HG02763 (cell line): Measurements from ENCODE around the gene CYP4F2.
"Not testable (repeated sequence)": the region's sequence is repeated elsewhere in the genome, so short reads cannot be mapped to it uniquely, and the experiment has no call there.

ENCODE experiments used
- ATAC-seq: cut with Tn5 transposase; IDR thresholded peaks from one replicate; pipeline ENCODE4 v1.9.1; 2021; ENCODE audit warnings: mild to moderate bottlenecking, moderate library complexity; ENCODE audit not compliant: unreplicated experiment

Gene CYP4F2

DNA sequence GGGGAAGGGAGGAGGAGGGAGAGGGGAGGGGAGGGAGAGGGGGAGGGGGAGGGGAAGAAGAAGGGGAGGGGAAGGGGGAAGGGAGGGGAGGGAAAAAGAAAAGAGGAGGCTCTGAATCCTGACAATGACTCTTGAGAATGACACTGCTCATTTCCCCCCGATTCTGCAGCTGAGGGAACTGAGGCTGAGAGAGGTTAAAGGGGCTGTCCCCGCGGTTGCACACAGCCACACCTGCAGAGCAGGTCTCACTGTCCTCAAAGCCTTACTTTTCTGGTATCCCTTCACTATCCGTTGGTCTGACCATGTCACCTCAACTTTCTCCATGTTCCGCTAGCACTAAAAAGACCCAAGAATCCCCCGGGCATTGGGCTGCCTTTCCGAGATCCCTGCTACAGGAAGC is 35.4 kb downstream of the CYP4F2 start:
- no peak for ATAC-seq

DNA sequence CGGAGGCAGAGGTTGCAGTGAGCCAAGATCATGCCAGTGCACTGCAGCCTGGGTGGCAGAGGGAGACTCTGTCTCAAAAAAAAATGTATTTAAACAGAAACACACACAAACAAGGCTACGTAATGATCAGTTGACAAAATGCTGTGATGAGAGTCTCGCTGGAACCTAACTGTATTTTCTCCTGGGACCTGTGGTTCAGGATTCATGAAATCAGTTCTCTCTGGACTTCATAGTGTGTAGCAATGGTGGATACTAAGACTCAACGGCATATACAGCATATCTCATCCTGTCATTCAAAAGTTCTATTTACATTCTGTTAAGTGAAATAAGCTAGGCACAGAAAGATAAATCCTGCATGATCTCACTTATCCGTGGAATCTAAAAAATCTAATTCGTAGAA is 37.4 kb downstream of the CYP4F2 start:
- ATAC-seq, result no peak

DNA sequence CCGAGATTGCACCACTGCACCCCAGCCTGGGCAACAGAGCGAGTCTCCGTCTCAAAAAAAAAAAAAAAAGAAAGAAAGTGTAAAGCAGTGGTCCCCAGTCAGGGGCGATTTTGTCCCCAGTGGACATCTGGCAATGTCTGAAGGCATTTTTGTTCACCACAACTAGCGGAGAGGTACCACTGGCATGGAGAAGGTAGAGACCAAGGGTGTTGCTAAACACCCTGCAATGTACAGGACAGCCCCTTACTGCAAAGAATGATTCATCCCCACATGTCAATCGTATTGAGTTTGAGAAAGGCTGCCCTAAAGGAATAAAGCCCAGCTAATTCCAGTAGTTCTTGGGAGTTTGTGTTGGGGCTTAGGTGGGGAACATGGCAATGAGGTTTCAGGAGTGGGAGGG is 38.7 kb downstream of the CYP4F2 start:
- no peak for ATAC-seq

DNA sequence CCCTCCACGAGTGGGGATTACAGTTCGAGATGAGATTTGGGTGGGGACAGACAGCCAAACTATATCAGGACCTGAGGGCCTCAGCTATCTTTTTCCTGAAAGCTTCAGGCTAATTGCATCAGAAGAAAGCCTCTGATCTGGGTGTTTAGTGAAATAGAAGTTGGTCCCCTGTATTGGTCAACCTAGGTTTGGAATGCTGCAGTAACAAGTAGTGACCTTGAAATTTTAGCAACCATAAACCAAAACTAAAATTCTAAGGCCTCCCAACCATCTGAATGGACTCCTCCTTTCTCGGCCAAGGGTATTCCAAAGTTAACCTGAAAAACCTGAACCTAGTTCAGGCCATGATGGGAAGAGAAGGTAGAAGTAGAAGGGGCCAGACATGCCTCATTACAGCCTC is 47.5 kb downstream of the CYP4F2 start:
- ATAC-seq, result no peak

GRCh38 chr19:15846923-15847322 is 51.0 kb downstream of the CYP4F2 start:
- no peak for ATAC-seq

GRCh38 chr19:15843894-15844222 is 54.0 kb downstream of the CYP4F2 start:
- not testable (repeated sequence) for ATAC-seq

GRCh38 chr19:15843203-15843893 is 54.5 kb downstream of the CYP4F2 start:
- no peak for ATAC-seq

- no peak for ATAC-seq
These were observed 55.9 kb downstream of the CYP4F2 start for GRCh38 chr19:15841875-15842569.

DNA sequence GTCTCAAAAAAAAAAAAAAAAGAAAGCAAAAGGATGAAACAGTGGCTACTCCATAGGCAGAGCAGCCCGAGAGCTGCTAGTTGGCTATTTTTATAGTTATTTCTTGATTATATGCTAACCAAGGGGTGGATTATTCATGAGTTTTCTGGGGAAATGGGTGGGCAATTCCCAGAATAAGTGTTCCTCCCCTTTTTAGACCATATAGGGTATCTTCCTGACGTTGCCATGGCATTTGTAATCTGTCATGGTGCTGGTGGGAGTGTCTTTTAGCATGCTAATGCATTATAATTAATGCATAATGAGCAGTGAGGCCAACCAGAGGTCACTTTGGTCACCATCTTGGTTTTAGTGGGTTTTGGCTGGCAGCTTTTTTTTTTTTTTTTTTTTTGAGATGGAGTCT is 57.0 kb downstream of the CYP4F2 start:
- no peak for ATAC-seq

GRCh38 chr19:15839888-15840287 is 58.0 kb downstream of the CYP4F2 start:
- ATAC-seq, result not testable (repeated sequence)

DNA sequence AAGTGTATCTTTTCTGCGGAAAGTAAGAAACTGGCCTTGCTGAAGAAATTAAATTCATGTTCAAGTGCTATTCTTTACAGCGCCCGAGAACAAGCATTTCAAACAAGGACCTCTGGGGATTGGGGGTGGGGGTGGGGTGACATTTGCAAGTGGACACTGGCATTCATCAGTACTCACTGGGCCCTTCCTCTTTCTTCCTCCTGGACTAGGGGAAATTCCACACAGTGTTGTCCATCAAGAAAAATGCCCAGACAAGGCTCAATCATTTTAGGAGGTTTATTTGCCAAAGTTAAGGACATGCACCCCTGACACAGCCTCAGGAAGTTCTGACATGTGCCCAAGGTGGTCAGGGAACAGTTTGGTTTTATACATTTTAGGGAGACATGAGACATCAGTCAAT is 59.5 kb downstream of the CYP4F2 start:
- ATAC-seq, result no peak

GRCh38 chr19:15837221-15837731 is 60.6 kb downstream of the CYP4F2 start:
- ATAC-seq, result no peak

DNA sequence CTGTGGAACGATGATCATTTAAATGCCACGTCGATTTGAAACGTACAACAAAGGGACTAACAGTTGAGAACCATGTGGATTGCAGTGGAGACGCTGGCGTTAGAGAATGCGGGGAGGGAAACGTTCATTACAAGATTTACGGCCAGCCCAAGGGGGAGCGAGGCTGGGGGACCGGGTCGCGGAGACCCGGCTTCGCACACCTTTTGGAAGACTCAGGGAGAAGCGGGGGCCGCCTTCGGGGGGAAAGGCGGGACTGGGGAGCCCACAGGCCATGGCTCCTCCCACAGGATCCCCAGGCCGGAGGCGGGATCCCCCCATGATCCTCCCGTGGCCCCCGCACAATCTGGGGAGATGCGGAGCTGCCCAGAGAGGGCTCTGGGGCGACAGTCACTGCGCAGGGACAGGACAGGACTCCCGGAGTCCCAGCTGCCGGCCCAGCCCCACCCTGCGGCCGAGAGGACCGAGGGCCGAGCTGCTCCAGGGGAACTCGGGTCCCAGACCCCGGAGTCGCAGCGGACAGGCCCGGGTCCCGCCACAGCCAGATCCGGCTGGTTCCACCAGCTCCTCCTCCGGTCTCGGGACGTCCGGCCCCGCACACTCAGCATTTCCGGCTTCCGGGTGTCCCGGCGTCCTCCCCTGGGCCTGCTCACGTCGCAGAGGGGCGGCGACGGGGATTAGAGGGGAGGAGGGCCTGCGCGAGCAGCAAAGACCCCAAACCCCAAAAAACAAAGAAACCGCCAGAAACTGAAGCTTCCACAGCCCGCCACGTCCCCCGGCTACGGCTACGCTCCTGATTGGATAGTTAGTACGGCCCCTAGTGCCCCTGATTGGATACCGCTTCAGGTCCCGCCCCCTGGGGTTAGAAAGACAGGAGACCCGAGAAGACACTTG is 61.3 kb downstream of the CYP4F2 start:
- peak; percentile 91 for ATAC-seq

DNA sequence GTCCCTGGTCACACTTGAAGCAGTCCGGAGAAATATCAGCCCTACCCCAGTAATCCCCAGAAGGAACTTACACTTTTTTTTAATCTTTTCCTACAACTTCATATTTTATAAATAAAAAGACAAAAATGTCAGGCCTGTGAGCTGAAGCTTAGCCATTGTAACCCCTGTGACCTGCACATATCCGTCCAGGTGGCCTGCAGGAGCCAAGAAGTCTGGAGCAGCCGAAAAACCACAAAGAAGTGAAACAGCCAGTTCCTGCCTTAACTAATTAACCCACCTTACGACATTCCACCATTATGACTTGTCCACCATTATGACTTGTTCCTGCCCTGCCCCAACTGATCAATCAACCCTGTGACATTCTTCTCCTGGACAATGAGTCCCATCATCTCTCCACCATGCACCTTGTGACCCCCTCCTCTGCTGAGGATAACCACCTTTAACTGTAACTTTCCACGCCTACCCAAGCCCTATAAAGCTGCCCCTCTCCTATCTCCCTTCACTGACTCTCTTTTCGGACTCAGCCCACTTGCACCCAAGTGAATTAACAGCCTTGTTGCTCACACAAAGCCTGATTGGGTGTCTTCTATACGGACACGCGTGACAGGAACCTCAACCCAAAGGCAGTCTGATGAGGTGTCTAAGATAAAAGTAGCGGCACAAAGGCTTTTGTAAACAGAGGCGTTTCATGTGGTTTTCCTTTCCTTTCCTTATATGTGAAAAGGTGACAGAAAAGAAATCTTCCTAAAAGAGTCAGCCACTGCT is 62.1 kb downstream of the CYP4F2 start:
- not testable (repeated sequence) for ATAC-seq

DNA sequence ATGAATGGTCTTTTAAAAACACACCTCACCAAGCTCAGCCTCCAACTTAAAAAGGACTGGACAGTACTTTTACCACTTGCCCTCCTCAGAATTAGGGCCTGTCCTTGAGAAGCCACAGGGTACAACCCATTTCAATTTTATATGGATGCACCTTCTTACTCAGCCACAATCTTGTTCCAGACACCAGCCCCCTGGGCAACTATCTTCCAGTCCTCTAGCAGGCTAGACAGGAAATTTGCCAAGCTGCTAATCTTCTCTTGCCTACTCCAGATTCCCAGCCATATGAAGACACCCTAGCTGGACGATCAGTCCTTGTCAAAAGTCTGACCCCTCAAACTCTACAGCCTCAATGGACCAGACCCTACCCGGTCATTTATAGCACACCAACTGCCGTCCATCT is 63.6 kb downstream of the CYP4F2 start:
- not testable (repeated sequence) for ATAC-seq

- no peak for ATAC-seq
These were observed 66.2 kb downstream of the CYP4F2 start for GRCh38 chr19:15831626-15832025.

DNA sequence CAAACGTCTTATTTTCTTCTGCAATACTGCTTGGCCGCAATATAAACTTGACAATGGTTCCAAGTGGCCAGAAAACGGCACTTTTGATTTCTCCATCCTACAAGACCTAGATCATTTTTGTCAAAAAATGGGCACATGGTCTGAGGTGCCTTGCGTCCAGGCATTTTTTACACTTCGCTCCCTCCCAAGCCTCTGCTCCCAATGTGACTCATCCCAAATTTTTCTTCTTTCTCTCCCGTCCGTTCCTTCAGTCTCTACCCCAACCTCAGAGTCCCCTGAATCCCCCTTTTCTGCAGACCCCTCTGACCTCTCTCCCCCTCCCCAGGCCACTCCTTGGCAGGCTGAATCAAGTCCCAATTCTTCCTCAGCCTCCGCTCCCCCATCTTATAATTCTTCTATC is 68.1 kb downstream of the CYP4F2 start:
- no peak for ATAC-seq

DNA sequence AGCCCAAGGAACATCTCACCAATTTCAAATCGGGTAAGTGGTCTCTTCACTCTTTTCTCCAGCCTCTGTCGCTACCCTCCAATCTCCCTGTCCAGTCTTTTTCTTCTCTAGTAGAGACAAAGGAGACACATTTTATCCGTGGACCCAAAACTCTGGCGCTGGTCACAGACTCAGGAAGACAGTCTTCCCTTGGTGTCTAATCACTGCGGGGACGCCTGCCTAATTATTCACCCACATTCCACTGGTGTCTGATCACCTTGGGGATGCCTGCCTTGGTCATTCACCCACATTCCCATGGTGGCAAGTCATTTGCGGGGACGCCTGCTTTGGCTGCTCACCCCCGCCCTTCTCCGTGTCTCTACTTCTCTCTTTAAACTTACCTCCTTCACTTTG is 68.6 kb downstream of the CYP4F2 start:
- ATAC-seq, result no peak

DNA sequence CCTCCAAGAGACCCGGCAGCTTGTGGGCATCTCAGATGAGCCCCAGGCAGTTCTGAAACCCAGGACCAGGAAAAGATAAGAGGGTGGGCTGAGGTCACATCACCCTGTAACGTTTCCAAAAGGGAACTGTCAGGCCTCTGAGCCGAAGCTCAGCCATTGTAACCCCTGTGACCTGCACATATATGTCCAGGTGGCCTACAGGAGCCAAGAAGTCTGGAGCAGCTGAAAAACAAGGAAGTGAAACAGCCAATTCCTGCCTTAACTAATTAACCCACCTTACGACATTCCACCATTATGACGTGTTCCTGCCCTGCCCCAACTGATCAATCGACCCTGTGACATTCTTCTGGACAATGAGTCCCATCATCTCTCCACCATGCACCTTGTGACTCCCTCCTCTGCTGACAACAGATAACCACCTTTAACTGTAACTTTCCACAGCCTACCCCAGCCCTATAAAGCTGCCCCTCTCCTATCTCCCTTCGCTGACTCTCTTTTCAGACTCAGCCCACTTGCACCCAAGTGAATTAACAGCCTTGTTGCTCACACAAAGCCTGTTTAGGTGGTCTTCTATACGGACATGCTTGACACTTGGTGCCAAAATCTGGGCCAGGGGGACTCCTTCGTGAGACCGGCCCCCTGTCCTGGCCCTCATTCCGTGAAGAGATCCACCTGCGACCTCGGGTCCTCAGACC is 69.1 kb downstream of the CYP4F2 start:
- ATAC-seq, result not testable (repeated sequence)

GRCh38 chr19:15828121-15828610 is 69.7 kb downstream of the CYP4F2 start:
- ATAC-seq, result no peak
